PFSK-1 (cell line): ENCODE results near the gene GORASP1.

Experiments used
- POLR2AphosphoS5 ChIP-seq: IDR thresholded peaks from 2 replicates; pipeline ENCODE4 v1.6.1; 2012; ENCODE audit warnings: low read depth, mild to moderate bottlenecking, control low read depth, low read length, moderate library complexity
- REST ChIP-seq, 2 experiments: IDR thresholded peaks; 2 replicates each; pipeline versions ENCODE4 v1.6.1 to v1.8.0; 2011 to 2012; ENCODE audit warnings: low read depth in 2 of 2, low read length in 2 of 2, control low read depth in 1 of 2, inconsistent platforms in 1 of 2, mild to moderate bottlenecking in 1 of 2, moderate library complexity in 1 of 2; ENCODE audit not compliant: insufficient read depth in 1 of 2
- SIN3A ChIP-seq: IDR thresholded peaks from 2 replicates; pipeline ENCODE4 v1.6.1; 2012; ENCODE audit warnings: mild to moderate bottlenecking, low read length, moderate library complexity, borderline replicate concordance; ENCODE audit not compliant: insufficient read depth
- TAF1 ChIP-seq: IDR thresholded peaks from 2 replicates; pipeline ENCODE4 v1.6.1; 2012; ENCODE audit warnings: low read length, control low read depth, borderline replicate concordance; ENCODE audit not compliant: insufficient read depth

- TF ChIP-seq REST (IDR thresholded peaks at IDR 0.05; ENCODE audit: insufficient read depth in 1 of 2, low read depth in 2 of 2, low read length in 2 of 2) (no peak), POLR2AphosphoS5 (no peak), SIN3A (no peak), TAF1 (no peak)
Observed at GRCh38 chr3:39079530-39079929, 27.9 kb downstream of the GORASP1 start.
